GM06990 (cell line): Measurements from ENCODE around the gene SMCHD1.

Experiments
- DNase-seq: peaks from one replicate; pipeline ENCODE4 v3.0.0-alpha.2; 2011; ENCODE audit not compliant: insufficient read length; ENCODE audit errors: extremely low read depth
- H3K27me3 ChIP-seq: replicated peaks from 2 replicates; pipeline ENCODE4 v1.6.0; 2011; ENCODE audit warnings: low read length; ENCODE audit not compliant: control insufficient read depth, insufficient read depth
- H3K36me3 ChIP-seq: 2 replicates; pipeline ENCODE4 v1.5.1; 2011; ENCODE audit warnings: low read length; ENCODE audit not compliant: control insufficient read depth, insufficient read depth
- H3K4me3 ChIP-seq: replicated peaks from 2 replicates; pipeline ENCODE4 v1.5.1; 2011; ENCODE audit warnings: low read depth, mild to moderate bottlenecking, control low read depth, low read length
- TF ChIP-seq, protein P1 (sequence below): IDR thresholded peaks from 2 replicates; pipeline ENCODE4 v1.5.1; 2011; ENCODE audit warnings: low read length, control low read depth, mild to moderate bottlenecking, inconsistent platforms; ENCODE audit not compliant: insufficient read depth, poor library complexity, severe bottlenecking

SMCHD1 gene

DNA sequence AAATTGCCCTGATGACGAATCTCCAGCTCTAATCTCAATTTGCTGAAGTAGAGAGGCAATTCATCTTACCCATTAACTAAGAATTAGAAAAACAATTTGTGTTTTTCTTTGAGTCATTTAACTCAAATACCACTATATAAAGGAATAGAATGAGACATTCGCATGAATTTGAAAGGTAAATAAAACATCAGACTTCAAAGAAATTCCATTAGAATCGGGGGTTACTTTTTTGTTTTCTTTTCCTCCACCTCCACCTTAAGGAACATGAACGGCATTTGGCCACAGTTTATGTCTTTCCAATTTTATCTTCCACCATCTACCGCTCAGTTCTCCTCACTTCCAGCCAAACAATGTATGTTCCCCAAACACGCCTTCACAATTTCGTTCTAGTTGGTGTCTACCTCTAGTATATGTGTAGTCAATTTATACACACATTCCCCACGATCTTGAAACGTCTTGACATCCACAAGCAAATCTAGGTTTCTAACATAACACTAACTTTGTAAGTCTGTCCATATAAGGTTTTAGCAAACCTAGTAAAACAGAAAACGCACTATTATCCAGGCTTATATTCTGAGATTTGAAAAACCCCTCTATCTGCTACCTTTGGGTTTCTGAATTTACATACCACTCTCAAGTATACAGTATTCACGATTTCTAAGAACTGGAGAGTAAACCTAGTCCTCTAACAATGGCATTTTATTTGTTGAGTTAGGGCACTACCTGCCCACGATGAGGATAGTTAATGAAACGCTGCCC, 1.2 kb upstream of the SMCHD1 start:
- Histone ChIP-seq H3K36me3 (no peaks in the 10 kb centered on the region), H3K27me3 (no peaks in the 10 kb centered on the region), H3K4me3 (peak overlapping the region; percentile 98)
- TF ChIP-seq, protein P1, sequence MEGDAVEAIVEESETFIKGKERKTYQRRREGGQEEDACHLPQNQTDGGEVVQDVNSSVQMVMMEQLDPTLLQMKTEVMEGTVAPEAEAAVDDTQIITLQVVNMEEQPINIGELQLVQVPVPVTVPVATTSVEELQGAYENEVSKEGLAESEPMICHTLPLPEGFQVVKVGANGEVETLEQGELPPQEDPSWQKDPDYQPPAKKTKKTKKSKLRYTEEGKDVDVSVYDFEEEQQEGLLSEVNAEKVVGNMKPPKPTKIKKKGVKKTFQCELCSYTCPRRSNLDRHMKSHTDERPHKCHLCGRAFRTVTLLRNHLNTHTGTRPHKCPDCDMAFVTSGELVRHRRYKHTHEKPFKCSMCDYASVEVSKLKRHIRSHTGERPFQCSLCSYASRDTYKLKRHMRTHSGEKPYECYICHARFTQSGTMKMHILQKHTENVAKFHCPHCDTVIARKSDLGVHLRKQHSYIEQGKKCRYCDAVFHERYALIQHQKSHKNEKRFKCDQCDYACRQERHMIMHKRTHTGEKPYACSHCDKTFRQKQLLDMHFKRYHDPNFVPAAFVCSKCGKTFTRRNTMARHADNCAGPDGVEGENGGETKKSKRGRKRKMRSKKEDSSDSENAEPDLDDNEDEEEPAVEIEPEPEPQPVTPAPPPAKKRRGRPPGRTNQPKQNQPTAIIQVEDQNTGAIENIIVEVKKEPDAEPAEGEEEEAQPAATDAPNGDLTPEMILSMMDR, result no peak
- DNase-seq, result no peak

- Histone ChIP-seq H3K36me3 (no peaks in the 10 kb centered on the region), H3K27me3 (no peaks in the 10 kb centered on the region), H3K4me3 (peak overlapping the region; percentile 98)
- TF ChIP-seq, protein P1, result no peak
- DNase-seq, result no peak
Measured at GRCh38 chr18:2654928-2655177, 673 bp upstream of the SMCHD1 start.

DNA sequence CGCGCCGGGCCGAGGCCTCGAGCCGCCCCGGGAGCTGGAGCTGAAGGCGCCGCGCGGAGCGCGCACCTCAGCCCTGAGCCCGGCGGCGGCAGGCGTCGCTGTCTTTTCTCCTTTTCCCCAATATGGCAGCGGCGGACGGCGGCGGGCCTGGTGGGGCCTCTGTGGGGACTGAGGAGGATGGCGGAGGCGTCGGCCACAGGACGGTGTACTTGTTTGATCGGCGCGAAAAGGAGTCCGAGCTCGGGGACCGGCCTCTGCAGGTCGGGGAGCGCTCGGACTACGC, 369 bp downstream of the SMCHD1 start:
- DNase-seq, result no peak
- peak overlapping the region; percentile 98 for H3K4me3 ChIP-seq
- TF ChIP-seq, protein P1, result no peak

DNA sequence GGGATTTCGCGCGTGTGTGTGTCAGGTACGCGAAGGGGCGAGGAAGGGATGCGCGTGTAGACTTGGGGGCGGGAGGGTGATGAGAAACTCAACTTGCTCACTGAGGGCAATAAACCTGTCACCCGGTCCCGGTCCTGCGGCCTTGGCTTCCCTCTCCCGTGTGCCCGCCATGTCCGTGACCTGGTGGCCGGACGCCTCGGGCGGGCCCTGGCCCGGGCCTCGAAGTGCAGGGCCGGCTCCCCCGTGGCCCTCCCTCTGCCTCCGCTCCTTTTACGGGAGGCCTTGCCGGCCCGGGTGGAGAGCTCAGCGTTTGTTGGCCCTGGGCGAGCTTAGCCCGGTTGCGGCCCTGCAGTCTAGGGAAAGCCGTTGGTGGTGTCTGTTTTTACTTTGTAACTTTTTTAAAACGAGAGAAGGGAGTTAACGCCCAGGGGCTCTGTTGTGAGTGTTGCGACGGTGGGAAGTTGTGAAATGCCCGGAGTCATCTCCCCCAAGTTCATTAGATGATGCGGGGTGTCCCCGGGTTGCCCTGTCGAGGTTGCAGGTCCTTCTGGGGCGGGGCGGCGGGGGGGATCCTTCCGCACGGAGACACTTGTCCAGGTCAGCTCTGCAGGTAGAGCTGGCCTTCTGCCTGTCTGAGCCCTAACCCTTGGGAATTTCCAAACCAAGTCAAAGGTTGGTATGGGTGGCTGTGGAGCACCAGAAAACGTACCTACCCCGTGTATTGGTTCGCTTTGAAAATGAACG, 883 bp downstream of the SMCHD1 start:
- H3K4me3 ChIP-seq, result peak overlapping the region; percentile 98
- TF ChIP-seq, protein P1, result no peak
- no peak for DNase-seq
- H3K27me3 ChIP-seq, result no peaks in the 10 kb centered on the region
- no peaks in the 10 kb centered on the region; the same call in 1 of the 2 replicates for H3K36me3 ChIP-seq

More for the DNA sequence above, 369 bp downstream of the SMCHD1 start:
- no peaks in the 10 kb centered on the region for H3K27me3 ChIP-seq
- no peaks in the 10 kb centered on the region; the same call in 1 of the 2 replicates for H3K36me3 ChIP-seq

DNA sequence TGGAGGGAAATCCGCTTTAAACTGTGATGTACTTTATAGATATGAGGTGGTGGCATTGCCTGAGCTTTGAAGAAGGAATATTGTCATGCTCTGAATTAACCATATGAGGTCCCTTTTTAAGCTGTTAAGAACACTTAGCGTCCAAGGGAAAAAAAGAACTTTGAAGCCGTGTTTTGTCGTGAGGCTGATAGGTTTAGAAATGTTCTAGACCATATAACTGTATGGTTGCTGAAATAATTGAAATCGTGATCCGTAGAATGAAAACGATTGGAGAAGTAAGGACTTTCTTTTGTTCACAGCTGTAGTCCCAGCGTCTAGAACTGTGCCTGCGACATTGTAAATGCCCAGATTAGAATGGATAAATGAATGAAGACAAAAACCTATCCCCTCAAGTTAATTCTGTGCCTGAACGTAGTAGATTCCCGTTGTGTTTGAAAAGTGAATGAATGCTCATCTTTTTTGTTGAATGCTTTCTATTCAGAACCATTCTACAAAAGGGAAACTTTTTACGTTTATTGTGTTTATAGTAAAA, 1.5 kb downstream of the SMCHD1 start:
- no peaks in the 10 kb centered on the region; the same call in 1 of the 2 replicates for H3K36me3 ChIP-seq
- TF ChIP-seq, protein P1, result no peak
- DNase-seq, result no peak
- H3K4me3 ChIP-seq, result peak overlapping the region; percentile 98
- H3K27me3 ChIP-seq, result no peaks in the 10 kb centered on the region
